NCI-H82 (cell line): ENCODE data around the gene BCL2.
"Not testable (repeated sequence)": the region's sequence is repeated elsewhere in the genome, so short reads cannot be mapped to it uniquely, and the experiment has no call there.

Experiments
- DNase-seq: peaks from one replicate; lab custom pipeline; 2025; lab: John Stamatoyannopoulos, UW

Gene BCL2

DNA sequence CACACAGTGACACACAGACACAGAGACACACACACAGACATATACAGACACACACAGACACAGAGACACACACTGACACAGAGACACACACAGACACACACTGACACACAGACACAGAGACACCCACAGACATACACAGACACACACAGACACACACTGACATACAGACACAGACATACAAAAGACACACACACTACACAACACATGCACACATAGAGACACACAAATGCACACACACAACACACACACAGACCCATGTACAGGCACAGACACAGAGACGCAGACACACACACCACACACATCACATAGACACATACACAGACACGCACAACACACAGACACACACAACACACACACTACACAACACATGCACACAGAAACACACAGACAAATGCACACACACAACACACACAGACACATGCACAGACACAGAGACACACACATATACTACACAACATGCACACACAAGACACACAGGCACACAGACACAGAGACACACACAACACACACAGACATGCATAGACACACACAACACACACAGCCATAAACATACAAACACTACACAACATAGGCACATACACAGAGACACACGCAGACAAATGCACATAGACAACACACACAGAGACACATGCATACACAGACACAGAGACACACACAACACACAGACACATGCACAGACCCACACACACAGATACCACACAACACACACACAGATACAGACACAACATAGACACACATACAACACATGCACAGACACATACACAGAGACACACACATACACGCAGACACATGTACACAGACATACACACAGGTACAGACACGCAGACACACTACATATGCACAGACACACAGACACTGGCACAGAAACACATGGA lies 120.5 kb downstream of the BCL2 start:
- no peak for DNase-seq

DNA sequence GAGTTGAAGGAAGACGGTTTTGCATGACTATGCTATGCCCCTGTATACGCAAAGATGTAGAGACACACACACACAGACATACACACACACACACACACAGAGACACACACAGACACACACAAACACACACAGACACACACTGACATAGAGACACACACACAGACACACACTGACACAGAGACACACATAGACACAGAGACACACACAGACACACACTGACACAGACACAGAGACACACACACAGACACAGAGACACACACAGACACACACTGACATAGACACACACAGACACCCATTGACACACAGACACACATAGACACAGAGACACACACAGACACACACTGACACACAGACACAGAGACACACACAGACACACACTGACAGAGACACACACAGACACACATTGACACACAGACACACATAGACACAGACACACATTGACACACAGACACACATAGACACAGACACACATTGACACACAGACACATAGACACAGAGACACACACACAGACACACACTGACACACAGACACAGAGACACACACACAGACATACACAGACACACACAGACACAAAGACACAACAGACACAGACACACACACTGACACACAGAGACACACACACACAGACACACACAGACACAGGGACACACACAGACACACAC lies 121.3 kb downstream of the BCL2 start:
- no peak for DNase-seq

DNA sequence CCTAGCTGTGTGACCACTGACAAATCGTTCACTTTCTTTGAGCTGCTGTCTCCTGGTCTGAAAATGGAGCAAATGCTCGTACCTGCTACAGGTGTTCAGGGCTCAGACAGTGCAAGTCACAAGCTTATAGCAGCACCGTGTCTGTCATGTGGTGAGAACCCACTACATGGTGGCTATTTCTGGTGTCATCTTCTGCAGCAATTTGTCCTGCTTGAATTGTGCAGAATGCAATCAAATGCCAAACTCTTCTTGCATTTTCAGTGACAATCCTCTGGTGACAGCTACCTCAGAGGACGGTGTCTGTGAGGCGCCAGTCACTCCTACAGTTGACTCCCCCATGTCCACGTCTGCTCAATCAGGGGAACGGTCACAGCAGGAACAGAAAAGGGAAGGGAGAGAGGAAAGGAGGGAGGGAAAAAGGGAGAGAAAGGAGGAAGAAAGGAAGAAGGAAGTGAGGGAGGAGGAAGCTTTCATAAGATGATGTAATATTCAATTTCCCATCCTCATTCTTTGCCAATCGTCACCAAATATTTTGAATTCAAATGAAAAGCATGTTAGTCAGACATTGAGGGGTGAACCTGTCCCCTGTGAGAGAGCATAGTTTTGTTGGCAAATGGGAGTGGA lies 122.2 kb downstream of the BCL2 start:
- DNase-seq: no peak

DNA sequence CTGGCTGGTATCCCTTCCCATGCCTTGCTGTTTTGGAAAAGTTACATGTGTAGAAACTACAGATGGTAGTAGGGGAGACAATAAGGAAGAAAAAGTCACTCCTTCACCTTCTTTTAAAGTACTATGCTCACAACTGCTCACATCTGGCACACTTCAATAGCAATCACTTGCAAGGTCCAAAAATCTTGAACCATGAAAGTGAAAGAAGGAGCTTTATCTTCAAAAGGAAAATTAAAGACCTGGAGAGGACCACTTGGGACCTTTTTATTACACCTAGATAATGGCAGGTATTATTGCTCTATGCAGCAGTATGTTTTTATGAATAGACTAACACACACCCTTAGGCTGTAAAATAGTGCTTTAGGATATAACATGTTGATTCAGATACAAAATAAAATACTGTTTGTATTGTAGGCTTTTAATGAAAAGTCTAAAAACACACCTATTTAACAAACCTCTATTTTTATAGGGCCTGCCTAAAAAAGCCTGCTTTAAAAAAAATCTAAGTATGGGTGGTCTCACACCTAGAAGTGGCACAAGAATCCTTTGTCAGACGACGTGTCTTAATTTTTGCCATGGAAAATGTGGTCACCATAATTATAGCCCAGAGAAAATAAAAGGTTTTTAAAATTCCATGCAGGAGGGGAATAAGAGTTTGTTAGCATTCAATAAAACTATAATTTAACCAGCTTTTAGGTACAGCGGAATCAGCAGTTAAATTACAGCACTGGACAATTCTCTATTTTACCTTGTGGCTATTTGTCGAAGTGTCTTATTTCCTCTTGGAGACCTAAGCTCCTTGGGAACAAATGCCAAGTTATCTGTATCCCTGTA lies 124.0 kb downstream of the BCL2 start:
- no peak for DNase-seq

DNA sequence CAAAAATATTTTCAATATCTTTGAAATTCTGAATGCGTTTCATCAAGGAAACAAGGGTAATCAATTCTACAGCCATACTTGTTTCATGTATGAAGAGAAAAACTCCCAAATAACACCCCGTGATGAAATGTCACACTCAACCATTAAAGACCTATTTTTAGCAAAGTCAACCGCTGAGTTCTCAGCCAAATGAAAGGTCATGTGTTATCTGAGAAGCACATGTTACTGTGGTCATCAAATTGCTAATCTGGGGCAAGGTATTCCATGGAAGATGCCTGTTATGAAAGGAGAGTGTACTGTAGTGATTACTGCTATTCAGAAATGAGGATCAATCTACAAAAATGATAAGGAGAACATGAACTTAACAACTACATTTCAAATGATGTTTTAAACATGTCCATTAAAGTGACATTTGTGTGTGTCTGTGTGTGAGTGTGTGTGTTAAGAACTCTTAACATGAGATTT lies 126.7 kb downstream of the BCL2 start:
- no peak for DNase-seq

DNA sequence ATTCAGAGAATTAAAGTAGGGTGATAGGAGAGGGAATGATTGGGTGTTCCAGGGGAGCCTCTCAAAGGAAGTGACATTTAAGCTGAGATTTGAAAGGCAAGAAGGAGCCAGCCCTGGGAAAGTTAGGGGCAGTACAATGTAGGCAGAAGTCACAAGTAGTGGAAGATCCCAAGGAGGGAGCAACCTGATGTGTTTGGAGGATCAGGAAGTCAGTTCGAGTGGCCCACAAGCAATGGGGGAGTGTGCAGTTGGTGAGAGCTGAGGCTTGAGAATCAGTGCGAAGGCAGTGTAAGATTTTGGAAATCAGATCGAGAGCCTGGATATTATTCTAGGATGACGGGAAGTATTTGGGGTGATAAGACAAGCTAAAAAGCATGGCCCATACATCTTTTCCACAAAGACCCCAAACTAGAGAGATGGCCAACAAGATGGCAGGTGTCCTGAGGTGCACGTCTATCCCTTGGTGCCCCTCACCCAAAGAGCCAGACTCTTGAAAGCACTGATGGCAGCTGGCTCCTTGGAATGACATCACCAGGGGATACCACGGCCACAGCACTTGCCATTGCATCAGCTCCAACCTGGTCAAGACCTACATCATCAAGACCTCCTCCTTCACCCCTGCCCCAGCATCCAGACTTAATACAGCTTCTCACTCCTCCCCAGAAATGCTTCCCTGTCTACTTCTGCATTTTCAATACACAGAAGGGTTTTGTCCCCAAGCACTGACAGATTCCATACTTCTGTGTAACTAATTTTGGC lies 127.3 kb downstream of the BCL2 start:
- DNase-seq: no peak

DNA sequence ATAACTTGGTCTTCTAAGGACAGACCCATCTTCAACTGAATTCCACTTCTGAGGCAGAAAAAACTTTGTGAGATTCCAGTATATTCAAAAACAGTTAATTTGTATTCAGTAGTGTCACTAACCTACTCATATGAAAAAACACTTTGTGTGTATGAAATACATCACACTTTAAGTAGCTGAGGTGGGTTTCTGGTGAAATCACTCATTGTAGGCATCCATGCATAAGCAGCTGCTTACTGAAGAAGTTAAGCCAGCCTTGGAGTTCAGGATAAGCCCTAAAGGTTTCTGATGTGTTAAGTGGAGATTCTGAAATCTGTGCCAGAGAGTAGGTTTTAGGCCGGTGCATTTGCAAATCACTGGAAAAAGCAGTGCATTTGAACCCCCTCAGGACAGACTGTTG lies 128.2 kb downstream of the BCL2 start:
- DNase-seq: no peak

DNA sequence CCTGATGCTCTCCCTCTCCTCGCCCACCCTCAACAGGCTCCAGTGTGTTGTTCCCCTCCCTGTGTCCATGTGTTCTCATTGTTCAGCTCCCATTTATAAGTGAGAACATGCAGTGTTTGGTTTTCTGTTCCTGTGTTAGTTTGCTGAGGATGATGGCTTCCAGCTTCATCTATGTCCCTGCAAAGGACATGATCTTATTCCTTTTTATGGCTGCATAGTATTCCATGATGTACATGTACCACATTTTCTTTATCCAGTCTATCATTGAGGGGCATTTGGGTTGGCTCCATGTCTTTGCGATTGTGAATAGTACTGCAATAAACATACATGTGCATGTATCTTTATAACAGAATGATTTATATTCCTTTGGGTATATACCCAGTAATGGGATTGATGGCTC lies 128.7 kb downstream of the BCL2 start:
- not testable (repeated sequence) for DNase-seq

DNA sequence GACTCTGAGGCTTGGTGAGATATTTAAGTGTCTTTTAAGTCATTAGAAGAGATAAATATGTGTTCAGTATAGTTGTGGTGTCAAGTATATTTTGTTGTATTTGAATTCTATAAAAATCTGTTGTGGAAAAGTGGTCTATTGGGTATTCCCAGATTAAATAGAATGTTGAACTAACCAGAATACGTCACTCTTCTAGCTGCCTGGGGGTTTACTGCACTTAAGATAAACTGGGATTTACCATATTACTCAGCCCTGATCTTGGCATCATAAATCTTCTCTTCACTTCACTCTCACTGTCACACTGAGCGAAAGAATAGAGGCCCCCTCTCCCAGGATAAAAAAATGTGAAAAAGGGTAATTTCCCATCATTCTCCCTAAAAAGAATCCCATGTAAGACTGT lies 129.8 kb downstream of the BCL2 start:
- DNase-seq: no peak

DNA sequence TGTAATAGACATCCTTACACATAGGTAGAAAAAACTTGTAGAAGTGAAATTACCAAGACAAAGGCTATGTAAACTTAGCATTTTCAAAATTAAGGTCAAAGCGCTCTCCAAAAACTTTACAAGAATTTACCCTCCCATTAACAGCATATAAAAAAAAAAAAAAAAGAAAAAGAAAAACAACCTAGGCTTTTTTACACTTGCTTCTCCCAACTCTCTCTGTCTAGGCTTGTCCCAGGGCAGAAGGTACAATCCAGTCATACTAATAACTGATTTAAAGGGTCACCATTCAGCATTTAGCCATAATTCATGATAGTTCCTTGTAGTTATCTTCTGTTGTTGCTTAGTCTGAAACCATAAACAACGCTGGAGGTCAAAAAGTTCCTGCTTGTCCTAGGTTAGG lies 130.5 kb downstream of the BCL2 start:
- DNase-seq: no peak

DNA sequence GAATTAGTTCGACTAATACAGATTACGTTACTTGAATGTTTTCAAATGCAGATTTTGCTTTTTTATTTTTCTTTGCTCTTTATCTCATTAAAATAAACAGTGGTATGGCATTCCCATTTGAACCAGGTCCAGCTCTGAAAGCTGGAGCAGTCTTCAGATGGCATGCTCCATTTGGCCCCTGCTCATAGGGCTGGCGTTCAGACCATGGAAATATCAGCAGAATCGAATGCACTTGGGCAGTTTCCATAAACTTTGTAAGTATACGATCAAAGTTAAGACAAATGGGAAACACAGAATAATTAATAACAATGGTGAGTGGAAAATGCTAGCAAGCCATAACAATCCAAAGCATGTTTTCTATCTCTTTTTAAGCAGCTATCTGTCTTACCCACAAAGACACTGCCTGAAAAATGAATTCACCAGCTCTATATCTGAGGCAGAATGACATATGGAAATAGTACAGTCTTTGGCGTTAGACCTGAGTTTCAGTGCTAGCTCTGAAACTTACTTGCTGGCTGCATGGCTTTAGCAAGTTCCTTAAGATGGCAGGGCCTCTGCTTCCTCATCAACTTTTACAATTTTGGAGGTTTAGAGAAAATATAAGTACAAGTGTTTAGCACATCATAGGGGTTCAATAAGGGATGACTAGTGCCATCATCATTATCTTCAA lies 131.6 kb downstream of the BCL2 start:
- DNase-seq: no peak

DNA sequence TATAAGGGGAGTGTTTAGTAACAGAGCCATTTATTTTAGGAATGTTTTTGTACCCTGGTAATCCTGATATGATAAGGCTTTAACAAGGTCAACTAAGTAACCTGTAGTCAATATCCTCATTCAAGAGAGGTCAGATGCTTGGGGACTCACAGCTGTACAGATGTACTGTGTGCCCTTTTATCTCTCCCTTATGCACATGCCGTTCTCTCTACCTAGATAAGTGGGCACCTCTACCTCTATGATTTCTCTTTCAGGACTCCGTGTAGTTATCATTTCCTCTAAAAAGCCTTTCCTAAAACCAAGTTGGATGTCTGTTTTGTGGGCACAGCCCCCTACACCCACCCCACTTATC lies 132.4 kb downstream of the BCL2 start:
- no peak for DNase-seq

DNA sequence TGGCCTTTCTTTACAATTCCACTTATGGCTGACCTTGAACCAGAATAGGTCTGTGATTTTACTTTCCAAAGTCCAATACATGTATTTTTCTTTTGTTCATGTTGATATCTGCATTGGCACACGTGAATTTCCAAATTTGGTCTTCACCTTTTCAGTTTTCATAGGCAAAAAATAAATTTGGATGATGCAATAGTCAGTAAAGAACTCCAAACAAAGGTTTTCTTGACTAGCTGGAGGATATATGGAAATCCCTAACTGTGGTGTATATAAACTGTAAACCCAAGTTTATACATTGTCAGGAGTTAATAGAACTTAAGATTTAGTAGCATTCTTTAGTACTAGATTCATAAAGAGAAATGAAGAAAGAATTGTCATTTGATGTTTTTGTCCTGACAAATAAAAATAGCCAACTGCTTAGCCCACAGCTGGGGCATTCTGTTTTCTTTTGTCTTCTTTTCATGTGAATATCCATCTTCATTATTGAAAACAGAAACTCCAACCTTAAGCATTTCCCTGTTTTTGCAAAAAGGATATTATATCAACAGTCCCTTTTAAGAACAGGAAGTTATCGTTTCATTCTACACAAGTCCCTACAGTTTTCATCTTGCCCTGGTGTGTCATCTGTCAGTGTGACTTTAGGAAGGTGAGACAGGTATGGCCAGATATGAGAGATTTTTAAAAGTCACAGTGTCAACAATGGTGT lies 132.9 kb downstream of the BCL2 start:
- DNase-seq: no peak

DNA sequence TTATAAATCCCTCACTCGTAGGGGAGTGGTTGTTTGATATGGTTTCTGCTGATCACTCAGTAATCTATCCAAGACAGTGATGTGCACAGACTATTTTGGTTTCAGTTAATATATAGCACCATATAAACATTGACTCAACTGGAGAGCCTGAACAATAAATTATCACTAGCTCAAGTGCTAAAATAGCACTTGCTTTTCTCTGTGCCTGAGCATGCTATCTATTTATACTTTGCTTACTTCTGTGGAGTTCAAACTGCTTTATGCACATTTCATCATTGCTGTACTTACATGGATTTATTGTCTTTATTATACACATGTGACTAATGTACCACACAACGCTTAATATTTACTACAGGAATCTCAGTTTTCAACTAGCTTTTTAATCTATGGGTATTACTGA lies 133.6 kb downstream of the BCL2 start:
- no peak for DNase-seq

DNA sequence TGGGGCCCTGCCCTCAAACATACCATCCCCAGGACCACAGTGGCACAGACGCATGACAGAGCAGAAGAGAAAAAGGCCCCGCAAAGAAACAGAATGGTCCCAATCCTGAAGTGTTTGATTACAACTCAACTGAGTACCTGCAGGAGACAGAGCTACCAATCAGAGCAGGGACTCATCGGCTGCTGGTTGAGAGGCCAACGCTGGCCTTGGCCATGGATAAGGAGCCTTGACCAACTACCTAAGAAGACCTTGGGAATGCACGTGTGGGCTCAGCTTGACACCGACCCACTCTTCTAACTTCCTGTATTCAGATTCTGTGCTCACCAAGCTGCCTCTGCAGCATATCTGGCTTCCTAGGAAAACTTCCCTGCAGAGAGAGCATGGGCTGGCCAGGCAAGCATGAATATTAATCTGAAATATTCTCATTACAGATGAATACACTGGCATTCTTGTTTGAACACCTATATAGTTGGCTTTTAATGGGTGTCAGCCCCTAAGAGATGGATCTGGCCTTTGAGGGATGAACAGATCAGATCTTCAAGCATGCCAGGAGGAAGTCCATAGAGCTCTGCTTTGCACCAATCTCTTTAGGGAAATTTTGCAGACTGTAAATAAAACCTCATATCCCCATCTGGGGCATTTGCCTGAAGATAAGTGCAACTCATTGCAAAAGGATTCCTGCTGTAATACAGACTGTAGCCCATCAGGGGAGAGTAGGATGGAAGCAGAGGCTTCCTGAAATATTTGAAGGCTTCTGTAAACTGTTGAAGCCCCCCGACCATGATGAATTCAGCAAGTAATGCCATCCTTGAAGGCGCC lies 135.4 kb downstream of the BCL2 start:
- DNase-seq: no peak

DNA sequence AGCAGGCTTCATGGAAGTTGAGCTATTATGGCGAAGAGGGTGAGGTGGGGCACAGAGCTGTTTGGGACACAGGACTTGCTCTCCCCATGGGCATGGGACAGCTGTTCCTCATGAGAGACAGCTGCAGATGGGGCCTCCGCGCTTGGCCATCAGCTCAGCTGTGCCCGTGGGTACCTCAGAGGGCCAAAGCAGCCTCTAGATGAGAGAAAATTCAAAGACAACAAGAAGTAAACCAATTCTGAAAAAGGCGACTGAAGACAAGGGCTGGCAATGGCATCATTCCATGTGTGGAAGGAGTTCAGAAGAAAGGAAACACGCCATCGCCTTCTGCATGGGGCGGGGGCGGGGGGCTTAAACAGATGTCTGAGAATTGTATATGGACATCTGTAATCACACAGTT lies 136.2 kb downstream of the BCL2 start:
- no peak for DNase-seq

DNA sequence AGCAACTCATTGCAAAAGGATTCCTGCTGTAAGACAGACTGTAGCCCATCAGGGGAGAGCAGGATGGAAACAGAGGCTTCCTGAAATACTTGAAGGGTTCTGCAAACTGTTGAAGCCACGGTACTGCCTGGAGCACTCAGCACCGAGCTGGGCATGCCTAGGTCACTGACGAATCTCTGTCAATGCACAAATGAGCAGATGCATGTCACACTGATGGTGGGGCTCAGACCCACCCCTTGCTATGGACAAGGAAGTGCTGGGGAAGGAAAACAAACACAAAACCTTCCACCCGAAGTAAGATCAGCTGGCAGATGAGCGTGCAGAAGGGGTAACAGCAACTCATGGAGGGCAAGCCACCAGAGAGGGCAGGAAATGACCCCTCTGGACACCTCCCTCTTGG lies 136.7 kb downstream of the BCL2 start:
- no peak for DNase-seq

DNA sequence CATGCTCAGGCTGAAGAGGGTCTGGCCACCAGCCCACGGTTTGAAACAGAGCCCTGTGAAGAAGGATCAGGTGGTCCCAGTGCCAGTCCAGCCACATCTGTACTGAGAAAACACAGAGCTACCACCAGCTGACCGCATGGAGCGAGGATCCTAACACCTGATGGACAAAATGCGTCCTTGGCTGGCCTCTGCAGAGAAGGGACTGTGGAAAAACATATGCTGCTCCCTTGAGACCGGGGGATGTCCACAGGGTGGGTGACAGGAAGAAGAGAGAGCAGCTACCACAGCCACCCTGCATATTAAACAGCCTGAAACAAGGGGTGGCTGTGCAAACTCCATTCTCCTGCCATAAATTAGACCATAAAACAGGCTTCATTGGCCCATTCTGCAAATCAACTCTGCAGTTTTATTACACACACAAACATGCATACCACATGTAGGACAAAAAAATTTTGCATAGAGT lies 137.2 kb downstream of the BCL2 start:
- no peak for DNase-seq

DNA sequence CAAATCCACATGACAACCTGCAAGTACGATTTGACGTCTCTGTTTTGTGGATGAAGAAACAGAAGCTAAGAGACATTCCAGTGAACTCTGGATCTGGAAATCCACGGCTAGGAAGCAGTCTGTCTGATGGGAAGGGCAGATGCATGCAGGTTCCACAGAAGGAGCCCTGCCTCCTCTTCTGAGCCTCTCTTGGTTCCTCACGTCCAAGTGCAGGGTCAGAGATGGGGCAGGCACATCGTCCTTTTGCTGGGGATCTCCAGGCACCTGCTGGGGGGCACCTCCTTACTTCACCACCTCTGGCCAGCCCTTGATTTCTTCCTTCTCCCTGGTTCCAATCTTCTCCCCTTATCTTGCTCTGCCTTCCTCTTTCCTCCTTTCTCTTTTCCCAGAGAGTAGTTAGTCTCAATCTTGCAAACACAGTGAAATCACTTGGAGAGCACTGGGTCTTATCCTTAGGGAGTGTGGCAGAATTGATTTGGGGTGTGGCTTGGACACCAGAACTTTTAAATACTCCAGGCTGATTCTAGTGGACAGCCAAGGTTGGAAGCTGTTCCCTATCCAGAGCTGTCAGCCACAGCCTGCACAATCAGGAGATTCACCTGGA lies 137.8 kb downstream of the BCL2 start:
- DNase-seq: no peak
